Erythroblast (primary cell): ENCODE data around the gene RNU6-9.

Experiments
- GATA1 ChIP-seq: IDR thresholded peaks from 2 replicates; pipeline ENCODE4 v1.6.1; 2011; ENCODE audit warnings: low read depth, mild to moderate bottlenecking, control low read depth, low read length, moderate library complexity
- POLR2A ChIP-seq: IDR thresholded peaks from 2 replicates; pipeline ENCODE4 v1.6.1; 2011; ENCODE audit warnings: mild to moderate bottlenecking, low read length

DNA sequence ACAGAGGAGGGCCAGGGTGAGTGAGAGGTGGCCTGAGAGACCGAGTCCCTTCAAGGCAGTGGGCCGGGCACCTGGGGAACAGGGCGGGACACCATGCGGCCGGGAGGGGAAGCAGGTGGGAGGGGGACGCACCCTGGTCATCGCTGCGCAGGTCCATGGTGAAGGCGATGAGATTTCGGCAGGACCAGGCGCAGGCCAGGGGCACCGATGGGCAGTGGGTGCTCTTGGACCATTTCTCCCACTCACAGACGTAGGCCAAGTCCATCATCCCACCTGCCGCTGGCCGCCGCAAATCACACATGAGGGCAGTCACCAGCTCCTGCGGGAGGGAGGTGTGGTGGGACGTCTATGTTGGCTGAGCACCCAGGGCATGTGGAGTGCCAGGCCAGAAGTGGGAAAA lies 2.5 kb upstream of the RNU6-9 start:
- TF ChIP-seq POLR2A (no peak), GATA1 (no peak)
